ENCODE results near the gene CD83.

The CD83 gene

DNA sequence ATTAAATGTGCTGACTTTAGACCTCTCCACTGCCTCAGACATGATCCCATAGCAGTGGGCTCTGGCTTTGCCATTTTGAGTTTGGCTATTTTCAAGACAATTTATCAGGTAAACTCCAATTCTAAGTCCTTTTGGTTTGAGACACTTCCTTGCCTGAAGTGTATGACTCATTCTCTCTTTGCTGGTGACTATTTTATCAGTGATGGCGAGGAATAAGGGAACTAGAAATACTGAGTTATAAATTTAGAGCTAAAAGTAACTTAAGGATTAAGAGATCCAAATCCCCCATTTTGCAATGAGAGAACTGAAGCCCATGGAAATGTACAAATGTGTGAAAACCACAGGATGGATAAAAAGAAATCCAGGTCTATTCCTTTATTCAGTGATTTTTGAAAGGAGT, 30.9 kb upstream of the CD83 start:
- H4K20me1 ChIP-seq (ENCODE audit: control insufficient read depth, insufficient read depth, low read depth, low read length), result no peaks in the 10 kb centered on the region
- no peaks in the 10 kb centered on the region for H3K9me3 ChIP-seq (ENCODE audit: control insufficient read depth, insufficient read depth, low read length)
- 0 out of 2 replicates have a peak, but pooled peaks cover 2% of the 10 kb centered on the region for H3F3A ChIP-seq (ENCODE audit: control insufficient read depth, insufficient read depth)
- H3K27ac ChIP-seq (ENCODE audit: low read depth, low read length), result no peak overlapping the region
- no peak overlapping the region for H3K4me2 ChIP-seq (ENCODE audit: low read length)
- TF ChIP-seq, protein P1, sequence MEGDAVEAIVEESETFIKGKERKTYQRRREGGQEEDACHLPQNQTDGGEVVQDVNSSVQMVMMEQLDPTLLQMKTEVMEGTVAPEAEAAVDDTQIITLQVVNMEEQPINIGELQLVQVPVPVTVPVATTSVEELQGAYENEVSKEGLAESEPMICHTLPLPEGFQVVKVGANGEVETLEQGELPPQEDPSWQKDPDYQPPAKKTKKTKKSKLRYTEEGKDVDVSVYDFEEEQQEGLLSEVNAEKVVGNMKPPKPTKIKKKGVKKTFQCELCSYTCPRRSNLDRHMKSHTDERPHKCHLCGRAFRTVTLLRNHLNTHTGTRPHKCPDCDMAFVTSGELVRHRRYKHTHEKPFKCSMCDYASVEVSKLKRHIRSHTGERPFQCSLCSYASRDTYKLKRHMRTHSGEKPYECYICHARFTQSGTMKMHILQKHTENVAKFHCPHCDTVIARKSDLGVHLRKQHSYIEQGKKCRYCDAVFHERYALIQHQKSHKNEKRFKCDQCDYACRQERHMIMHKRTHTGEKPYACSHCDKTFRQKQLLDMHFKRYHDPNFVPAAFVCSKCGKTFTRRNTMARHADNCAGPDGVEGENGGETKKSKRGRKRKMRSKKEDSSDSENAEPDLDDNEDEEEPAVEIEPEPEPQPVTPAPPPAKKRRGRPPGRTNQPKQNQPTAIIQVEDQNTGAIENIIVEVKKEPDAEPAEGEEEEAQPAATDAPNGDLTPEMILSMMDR (IDR thresholded peaks at IDR 0.05; ENCODE audit: low read depth, low read length, poor library complexity, severe bottlenecking), result no peak
- TF ChIP-seq EZH2phosphoT487 (IDR thresholded peaks at IDR 0.05; ENCODE audit: borderline replicate concordance, low read length), result no peak
- peaks cover 48% of the 10 kb centered on the region for H3K4me1 ChIP-seq (ENCODE audit: control insufficient read depth, low read length)
- H3K79me2 ChIP-seq (ENCODE audit: control insufficient read depth, low read length), result no peaks in the 10 kb centered on the region
- no peak overlapping the region for H3K4me3 ChIP-seq (ENCODE audit: low read length)
- H3K9me2 ChIP-seq (replicated peaks; ENCODE audit: control insufficient read depth, low read length), result no peaks in the 10 kb centered on the region
- no peaks in the 10 kb centered on the region for H3K36me3 ChIP-seq (ENCODE audit: control insufficient read depth, low read length)
- no peaks in the 10 kb centered on the region for H3K27me3 ChIP-seq (ENCODE audit: control insufficient read depth, low read length)

DNA sequence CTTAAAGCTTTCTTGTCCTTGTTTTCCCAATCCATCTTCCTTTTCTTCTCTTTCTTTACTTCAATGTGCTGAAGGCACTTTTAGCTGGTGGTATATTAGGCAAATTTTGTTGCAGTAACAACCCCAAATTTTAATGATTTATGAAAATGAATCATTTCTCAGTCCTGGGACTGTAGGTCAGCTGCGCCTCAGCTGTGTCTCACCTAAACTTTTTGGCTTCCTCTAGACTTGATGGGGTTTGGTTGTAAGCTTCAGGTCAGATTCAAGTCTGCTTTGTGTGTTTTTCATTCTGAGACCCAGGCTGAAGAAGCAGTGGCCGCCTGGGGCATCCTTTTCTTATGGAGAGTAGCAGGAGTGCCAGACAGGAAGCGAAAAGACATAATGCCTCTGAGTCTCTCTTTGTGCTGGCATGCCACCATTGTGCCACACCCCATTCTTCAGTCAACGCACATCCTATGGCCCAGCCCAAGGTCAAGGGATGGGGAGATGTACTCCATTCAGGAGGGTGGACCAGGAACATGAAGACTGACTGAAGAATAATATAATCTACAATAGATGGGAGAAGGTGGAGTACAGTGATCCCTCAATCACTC, 28.9 kb upstream of the CD83 start:
- Histone ChIP-seq H3K9me3 (ENCODE audit: control insufficient read depth, insufficient read depth, low read length) (no peaks in the 10 kb centered on the region), H3K4me2 (ENCODE audit: low read length) (peak overlapping the region; percentile 18; the same call in 1 of the 2 replicates), H3F3A (ENCODE audit: control insufficient read depth, insufficient read depth) (peaks cover 10% of the 10 kb centered on the region), H3K4me1 (ENCODE audit: control insufficient read depth, low read length) (peaks cover 56% of the 10 kb centered on the region), H3K4me3 (ENCODE audit: low read length) (no peak overlapping the region), H4K20me1 (ENCODE audit: control insufficient read depth, insufficient read depth, low read depth, low read length) (no peaks in the 10 kb centered on the region), H3K36me3 (ENCODE audit: control insufficient read depth, low read length) (no peaks in the 10 kb centered on the region), H3K79me2 (ENCODE audit: control insufficient read depth, low read length) (no peaks in the 10 kb centered on the region), H3K9me2 (replicated peaks; ENCODE audit: control insufficient read depth, low read length) (no peaks in the 10 kb centered on the region), H3K27ac (ENCODE audit: low read depth, low read length) (no peak overlapping the region), H3K27me3 (ENCODE audit: control insufficient read depth, low read length) (no peaks in the 10 kb centered on the region)
- no peak for TF ChIP-seq EZH2phosphoT487 (IDR thresholded peaks at IDR 0.05; ENCODE audit: borderline replicate concordance, low read length)

DNA sequence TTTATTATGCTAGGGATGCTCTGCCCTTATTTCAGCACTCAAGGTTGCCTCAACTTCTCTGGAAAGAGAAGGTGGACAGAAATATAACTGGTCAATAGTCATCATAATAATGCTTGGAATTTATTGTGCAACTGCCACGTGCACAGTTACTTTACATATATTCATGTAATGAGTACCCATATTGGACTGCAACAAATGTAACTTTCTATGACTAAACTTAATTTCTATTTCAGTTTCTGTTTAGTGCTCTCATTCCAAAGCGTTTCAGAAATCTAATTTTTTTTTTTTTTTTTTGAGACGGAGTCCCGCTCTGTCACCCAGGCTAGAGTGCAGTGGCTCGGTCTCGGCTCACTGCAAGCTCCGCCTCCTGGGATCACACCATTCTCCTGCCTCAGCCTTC, 28.3 kb upstream of the CD83 start:
- H3K36me3 ChIP-seq (ENCODE audit: control insufficient read depth, low read length), result no peaks in the 10 kb centered on the region
- H3K4me3 ChIP-seq (ENCODE audit: low read length), result no peak overlapping the region
- TF ChIP-seq EZH2phosphoT487 (IDR thresholded peaks at IDR 0.05; ENCODE audit: borderline replicate concordance, low read length), result no peak
- TF ChIP-seq, protein P1 (IDR thresholded peaks at IDR 0.05; ENCODE audit: low read depth, low read length, poor library complexity, severe bottlenecking), result no peak
- H3K9me2 ChIP-seq (replicated peaks; ENCODE audit: control insufficient read depth, low read length), result no peaks in the 10 kb centered on the region
- no peaks in the 10 kb centered on the region for H3K9me3 ChIP-seq (ENCODE audit: control insufficient read depth, insufficient read depth, low read length)
- H3K4me2 ChIP-seq (ENCODE audit: low read length), result no peak overlapping the region
- H3K4me1 ChIP-seq (ENCODE audit: control insufficient read depth, low read length), result peaks cover 61% of the 10 kb centered on the region
- no peaks in the 10 kb centered on the region for H3K27me3 ChIP-seq (ENCODE audit: control insufficient read depth, low read length)
- H3K79me2 ChIP-seq (ENCODE audit: control insufficient read depth, low read length), result no peaks in the 10 kb centered on the region
- no peak overlapping the region for H3K27ac ChIP-seq (ENCODE audit: low read depth, low read length)
- peaks cover 10% of the 10 kb centered on the region for H3F3A ChIP-seq (ENCODE audit: control insufficient read depth, insufficient read depth)
- H4K20me1 ChIP-seq (ENCODE audit: control insufficient read depth, insufficient read depth, low read depth, low read length), result no peaks in the 10 kb centered on the region

DNA sequence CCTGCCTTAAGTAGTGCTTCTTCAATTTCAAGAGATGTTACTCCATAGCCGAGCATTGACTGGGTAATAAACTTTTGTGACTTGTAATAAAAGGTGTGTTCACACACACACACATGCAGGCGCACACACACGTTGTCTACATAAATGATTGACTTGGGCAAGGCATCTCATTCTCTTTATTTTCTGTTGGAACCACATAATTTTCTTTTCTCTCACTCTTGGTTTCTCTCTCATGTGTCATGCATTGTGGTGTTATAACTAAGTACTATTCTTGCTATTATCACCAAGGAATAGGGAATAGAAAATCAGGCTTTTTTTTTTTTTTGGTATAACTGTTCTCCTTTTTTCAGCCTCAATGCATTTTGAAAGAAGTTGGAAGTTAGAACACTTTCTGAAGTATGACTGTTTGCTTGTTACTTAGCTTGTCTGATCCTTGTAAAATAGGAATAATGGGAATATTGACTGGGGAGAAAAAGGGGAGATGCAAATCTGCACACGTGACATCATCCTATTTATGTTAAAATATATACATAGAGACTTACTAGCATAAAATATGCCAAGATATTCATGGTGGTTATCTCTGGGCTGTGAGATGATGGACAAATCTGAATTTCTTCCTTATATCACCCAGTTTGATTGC, 26.1 kb upstream of the CD83 start:
- H3K9me3 ChIP-seq (ENCODE audit: control insufficient read depth, insufficient read depth, low read length), result no peaks in the 10 kb centered on the region
- H3K4me2 ChIP-seq (ENCODE audit: low read length), result peak overlapping the region; percentile 79
- TF ChIP-seq, protein P1 (IDR thresholded peaks at IDR 0.05; ENCODE audit: low read depth, low read length, poor library complexity, severe bottlenecking), result no peak
- no peak for TF ChIP-seq EZH2phosphoT487 (IDR thresholded peaks at IDR 0.05; ENCODE audit: borderline replicate concordance, low read length)
- H3K27ac ChIP-seq (ENCODE audit: low read depth, low read length), result peak overlapping the region; percentile 82
- no peaks in the 10 kb centered on the region for H4K20me1 ChIP-seq (ENCODE audit: control insufficient read depth, insufficient read depth, low read depth, low read length)
- peak overlapping the region; percentile 18; the same call in 1 of the 2 replicates for H3K4me3 ChIP-seq (ENCODE audit: low read length)
- H3K79me2 ChIP-seq (ENCODE audit: control insufficient read depth, low read length), result no peaks in the 10 kb centered on the region
- H3K9me2 ChIP-seq (replicated peaks; ENCODE audit: control insufficient read depth, low read length), result no peaks in the 10 kb centered on the region
- H3K36me3 ChIP-seq (ENCODE audit: control insufficient read depth, low read length), result no peaks in the 10 kb centered on the region
- H3F3A ChIP-seq (ENCODE audit: control insufficient read depth, insufficient read depth), result peaks cover 21% of the 10 kb centered on the region
- no peaks in the 10 kb centered on the region for H3K27me3 ChIP-seq (ENCODE audit: control insufficient read depth, low read length)
- peaks cover 71% of the 10 kb centered on the region for H3K4me1 ChIP-seq (ENCODE audit: control insufficient read depth, low read length)

Data from DOHH2 (cell line).